K562 (cell line): ENCODE results near the gene LBHD1. TPM values are rescaled to one million over a fixed set of nuclear protein-coding genes. Genes with fewer than 3 reads are reported as not detected.
A peak's percentile ranks its signal among the peaks of the same experiment; 100 is the strongest.

ENCODE experiments used
- ARNT ChIP-seq, 2 experiments: fragments of 450-650 bp; IDR thresholded peaks; 2 replicates each; pipeline ENCODE4 v1.6.1; 2016; ENCODE audit warnings: mild to moderate bottlenecking in 1 of 2
- GABPB2 ChIP-seq: fragments of 250-450 bp; sonication (Bioruptor Pico); conservative IDR thresholded peaks from 2 replicates; pipeline ENCODE4 v1.5.1; 2021; ENCODE audit warnings: mild to moderate bottlenecking
- MECOM ChIP-seq: fragments of 250-450 bp; sonication (Bioruptor Pico); IDR thresholded peaks from 2 replicates; pipeline ENCODE4 v1.8.0; 2022; ENCODE audit warnings: inconsistent platforms
- PRPF4 ChIP-seq: fragments of 200-400 bp; formaldehyde crosslinking; IDR thresholded peaks from one replicate; pipeline ENCODE4 v1.6.1; 2017; ENCODE audit warnings: low read length, low read depth, mild to moderate bottlenecking; ENCODE audit not compliant: insufficient read depth, poor library complexity, severe bottlenecking
- RCOR1 ChIP-seq, 2 experiments: IDR thresholded peaks; 2 replicates each; pipeline ENCODE4 v1.6.1; 2012; ENCODE audit warnings: low read depth in 2 of 2, low read length in 2 of 2, borderline replicate concordance in 1 of 2, improper control_type of control experiment in 1 of 2
- TFAM ChIP-seq: fragments of 250-450 bp; sonication (Bioruptor Pico); conservative IDR thresholded peaks from 2 replicates; pipeline ENCODE4 v1.5.0; 2021; ENCODE audit warnings: mild to moderate bottlenecking, moderate library complexity
- ZNF184 ChIP-seq: sonication (generic); formaldehyde crosslinking; IDR thresholded peaks from 2 replicates; pipeline ENCODE4 v1.5.0; 2020; ENCODE audit warnings: missing genetic modification reagents
- ZNF696 ChIP-seq: fragments of 250-450 bp; sonication (Bioruptor Pico); conservative IDR thresholded peaks from 2 replicates; pipeline ENCODE4 v1.4.0; 2020; ENCODE audit warnings: mild to moderate bottlenecking, moderate library complexity
- ZZZ3 ChIP-seq: fragments of 450-650 bp; IDR thresholded peaks from 2 replicates; pipeline ENCODE4 v1.6.1; 2016; ENCODE audit warnings: antibody characterized with exemption, mild to moderate bottlenecking, moderate library complexity
- polyA plus RNA-seq, 8 experiments: library from polyadenylated mRNA; depleted of rRNA in 4 of 8; stranded (reverse) in 5 of 8; unstranded in 3 of 8; fragments of >200 nt; fragmentation: Nextera tagmentation in 2 of 8; fragmentation: Illumina TruSeq in 1 of 8; extraction: Ambion mirVana in 2 of 8; extraction: Trizol in 1 of 8; gene quantifications; 2 replicates each; pipeline versions ENCODE4 v1.2.1 to v1.2.3, GENCODE V29; 2011 to 2014; ENCODE audit warnings: inconsistent platforms in 1 of 8, missing spikeins in 1 of 8
- total RNA-seq, 7 experiments: library from RNA; depleted of rRNA in 6 of 7; stranded (reverse); fragments of >200 nt in 6 of 7; fragmentation: Illumina TruSeq in 2 of 7; extraction: Trizol in 2 of 7; gene quantifications; 2 replicates each; pipeline versions ENCODE4 v1.2.1 to v1.2.3, GENCODE V29; 2011 to 2021; ENCODE audit warnings: low replicate concordance in 1 of 7
- TF ChIP-seq, protein P1 (sequence below): fragments of 200-800 bp; sonication (Bioruptor generic); IDR thresholded peaks from 2 replicates; pipeline ENCODE4 v1.6.1; 2016; ENCODE audit warnings: missing genetic modification characterization, missing compliant biosample characterization
- TF ChIP-seq, protein P2 (sequence below): sonication (generic); formaldehyde crosslinking; IDR thresholded peaks from 2 replicates; pipeline ENCODE4 v1.8.0; 2022; ENCODE audit warnings: mild to moderate bottlenecking, missing genetic modification reagents, borderline replicate concordance
- TF ChIP-seq, protein P3 (sequence below): fragments of 250-450 bp; sonication (Bioruptor Pico); IDR thresholded peaks from 2 replicates; pipeline ENCODE4 v1.9.0; 2021; ENCODE audit warnings: mild to moderate bottlenecking
- TF ChIP-seq, protein P4 (sequence below), 2 experiments: fragments of 200-800 bp in 1 of 2; sonication (Bioruptor generic) in 1 of 2; sonication (generic) in 1 of 2; formaldehyde crosslinking in 1 of 2; IDR thresholded peaks in 1 of 2; conservative IDR thresholded peaks in 1 of 2; 2 replicates each; pipeline versions ENCODE4 v1.5.0 to v1.6.1; 2016 to 2020; ENCODE audit warnings: missing compliant biosample characterization in 1 of 2, missing genetic modification characterization in 1 of 2, missing genetic modification reagents in 1 of 2
- TF ChIP-seq, protein P5 (sequence below): sonication (generic); formaldehyde crosslinking; IDR thresholded peaks from 2 replicates; pipeline ENCODE4 v1.9.0; 2022; ENCODE audit warnings: mild to moderate bottlenecking, missing genetic modification reagents
- TF ChIP-seq, protein P6 (sequence below): fragments of 250-450 bp; sonication (Bioruptor Pico); IDR thresholded peaks from 2 replicates; pipeline ENCODE4 v1.4.0; 2020; ENCODE audit warnings: borderline replicate concordance

LBHD1 gene
- total and polyA plus RNA-seq, 9 of the 15 experiments (the other 6 are each of a cell fraction or from before 2014, with no cell fraction given): 2.6 to 28.0 (median 12.5) TPM

DNA sequence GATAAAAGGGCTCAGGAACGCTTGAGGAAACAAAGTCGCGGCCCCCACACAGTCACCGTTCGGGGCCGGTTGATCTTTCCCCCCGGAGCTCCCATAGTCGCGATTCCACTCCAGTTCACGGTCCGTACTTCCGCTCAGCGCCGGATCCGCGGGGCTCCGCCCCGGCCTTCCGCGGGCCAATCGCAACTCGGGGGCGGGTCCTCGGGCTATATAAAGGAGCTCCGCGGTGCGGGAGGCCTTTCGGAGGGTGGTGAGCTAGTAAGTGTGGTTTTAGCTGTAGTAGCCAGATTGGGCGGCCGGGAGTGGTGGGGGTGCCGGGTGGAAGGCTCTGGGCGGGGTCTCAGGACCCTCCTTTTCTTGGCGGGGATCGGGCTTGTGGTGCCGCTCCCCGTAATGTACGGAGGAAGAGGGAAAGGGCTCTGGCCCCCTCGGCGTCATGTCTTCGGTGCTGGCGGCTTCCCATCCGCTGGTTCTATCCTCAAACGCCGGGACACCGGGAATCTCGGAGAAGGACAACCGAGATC, 6.9 kb downstream of the LBHD1 start, which contains the start of the genes C11orf98 and CSKMT (continued):
- TF ChIP-seq, protein P1, sequence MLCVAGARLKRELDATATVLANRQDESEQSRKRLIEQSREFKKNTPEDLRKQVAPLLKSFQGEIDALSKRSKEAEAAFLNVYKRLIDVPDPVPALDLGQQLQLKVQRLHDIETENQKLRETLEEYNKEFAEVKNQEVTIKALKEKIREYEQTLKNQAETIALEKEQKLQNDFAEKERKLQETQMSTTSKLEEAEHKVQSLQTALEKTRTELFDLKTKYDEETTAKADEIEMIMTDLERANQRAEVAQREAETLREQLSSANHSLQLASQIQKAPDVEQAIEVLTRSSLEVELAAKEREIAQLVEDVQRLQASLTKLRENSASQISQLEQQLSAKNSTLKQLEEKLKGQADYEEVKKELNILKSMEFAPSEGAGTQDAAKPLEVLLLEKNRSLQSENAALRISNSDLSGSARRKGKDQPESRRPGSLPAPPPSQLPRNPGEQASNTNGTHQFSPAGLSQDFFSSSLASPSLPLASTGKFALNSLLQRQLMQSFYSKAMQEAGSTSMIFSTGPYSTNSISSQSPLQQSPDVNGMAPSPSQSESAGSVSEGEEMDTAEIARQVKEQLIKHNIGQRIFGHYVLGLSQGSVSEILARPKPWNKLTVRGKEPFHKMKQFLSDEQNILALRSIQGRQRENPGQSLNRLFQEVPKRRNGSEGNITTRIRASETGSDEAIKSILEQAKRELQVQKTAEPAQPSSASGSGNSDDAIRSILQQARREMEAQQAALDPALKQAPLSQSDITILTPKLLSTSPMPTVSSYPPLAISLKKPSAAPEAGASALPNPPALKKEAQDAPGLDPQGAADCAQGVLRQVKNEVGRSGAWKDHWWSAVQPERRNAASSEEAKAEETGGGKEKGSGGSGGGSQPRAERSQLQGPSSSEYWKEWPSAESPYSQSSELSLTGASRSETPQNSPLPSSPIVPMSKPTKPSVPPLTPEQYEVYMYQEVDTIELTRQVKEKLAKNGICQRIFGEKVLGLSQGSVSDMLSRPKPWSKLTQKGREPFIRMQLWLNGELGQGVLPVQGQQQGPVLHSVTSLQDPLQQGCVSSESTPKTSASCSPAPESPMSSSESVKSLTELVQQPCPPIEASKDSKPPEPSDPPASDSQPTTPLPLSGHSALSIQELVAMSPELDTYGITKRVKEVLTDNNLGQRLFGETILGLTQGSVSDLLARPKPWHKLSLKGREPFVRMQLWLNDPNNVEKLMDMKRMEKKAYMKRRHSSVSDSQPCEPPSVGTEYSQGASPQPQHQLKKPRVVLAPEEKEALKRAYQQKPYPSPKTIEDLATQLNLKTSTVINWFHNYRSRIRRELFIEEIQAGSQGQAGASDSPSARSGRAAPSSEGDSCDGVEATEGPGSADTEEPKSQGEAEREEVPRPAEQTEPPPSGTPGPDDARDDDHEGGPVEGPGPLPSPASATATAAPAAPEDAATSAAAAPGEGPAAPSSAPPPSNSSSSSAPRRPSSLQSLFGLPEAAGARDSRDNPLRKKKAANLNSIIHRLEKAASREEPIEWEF (CRISPR knock-in tag): no peak
- TF ChIP-seq GABPB2 (no peak), PRPF4 (peak; percentile 97), MECOM (CRISPR knock-in tag) (no peak), ZNF184 (CRISPR knock-in tag) (no peak), RCOR1 (IDR thresholded peaks at IDR 0.05; ENCODE audit: borderline replicate concordance in 1 of 2, low read depth in 2 of 2, low read length in 2 of 2) (peak in 1 of 2 experiments; percentile 32; a peak in 1 of 4 replicates), ZZZ3 (no peak), ARNT (IDR thresholded peaks at IDR 0.05) (no peak), TFAM (CRISPR knock-in tag) (no peak), ZNF696 (CRISPR knock-in tag) (peak; percentile 52)
- TF ChIP-seq, protein P2, sequence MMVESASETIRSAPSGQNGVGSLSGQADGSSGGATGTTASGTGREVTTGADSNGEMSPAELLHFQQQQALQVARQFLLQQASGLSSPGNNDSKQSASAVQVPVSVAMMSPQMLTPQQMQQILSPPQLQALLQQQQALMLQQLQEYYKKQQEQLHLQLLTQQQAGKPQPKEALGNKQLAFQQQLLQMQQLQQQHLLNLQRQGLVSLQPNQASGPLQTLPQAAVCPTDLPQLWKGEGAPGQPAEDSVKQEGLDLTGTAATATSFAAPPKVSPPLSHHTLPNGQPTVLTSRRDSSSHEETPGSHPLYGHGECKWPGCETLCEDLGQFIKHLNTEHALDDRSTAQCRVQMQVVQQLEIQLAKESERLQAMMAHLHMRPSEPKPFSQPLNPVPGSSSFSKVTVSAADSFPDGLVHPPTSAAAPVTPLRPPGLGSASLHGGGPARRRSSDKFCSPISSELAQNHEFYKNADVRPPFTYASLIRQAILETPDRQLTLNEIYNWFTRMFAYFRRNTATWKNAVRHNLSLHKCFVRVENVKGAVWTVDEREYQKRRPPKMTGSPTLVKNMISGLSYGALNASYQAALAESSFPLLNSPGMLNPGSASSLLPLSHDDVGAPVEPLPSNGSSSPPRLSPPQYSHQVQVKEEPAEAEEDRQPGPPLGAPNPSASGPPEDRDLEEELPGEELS (CRISPR knock-in tag): peak; percentile 8; the same call in 1 of the 2 replicates
- TF ChIP-seq, protein P3, sequence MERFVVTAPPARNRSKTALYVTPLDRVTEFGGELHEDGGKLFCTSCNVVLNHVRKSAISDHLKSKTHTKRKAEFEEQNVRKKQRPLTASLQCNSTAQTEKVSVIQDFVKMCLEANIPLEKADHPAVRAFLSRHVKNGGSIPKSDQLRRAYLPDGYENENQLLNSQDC: peak; percentile 98
- TF ChIP-seq, protein P4, sequence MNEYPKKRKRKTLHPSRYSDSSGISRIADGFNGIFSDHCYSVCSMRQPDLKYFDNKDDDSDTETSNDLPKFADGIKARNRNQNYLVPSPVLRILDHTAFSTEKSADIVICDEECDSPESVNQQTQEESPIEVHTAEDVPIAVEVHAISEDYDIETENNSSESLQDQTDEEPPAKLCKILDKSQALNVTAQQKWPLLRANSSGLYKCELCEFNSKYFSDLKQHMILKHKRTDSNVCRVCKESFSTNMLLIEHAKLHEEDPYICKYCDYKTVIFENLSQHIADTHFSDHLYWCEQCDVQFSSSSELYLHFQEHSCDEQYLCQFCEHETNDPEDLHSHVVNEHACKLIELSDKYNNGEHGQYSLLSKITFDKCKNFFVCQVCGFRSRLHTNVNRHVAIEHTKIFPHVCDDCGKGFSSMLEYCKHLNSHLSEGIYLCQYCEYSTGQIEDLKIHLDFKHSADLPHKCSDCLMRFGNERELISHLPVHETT (CRISPR knock-in tag; conservative IDR thresholded peaks at IDR 0.05 in 1 of 2, IDR thresholded peaks at IDR 0.05 in 1 of 2): peak in 1 of 2 experiments; percentile 49; a peak in 1 of 4 replicates
- TF ChIP-seq, protein P5, sequence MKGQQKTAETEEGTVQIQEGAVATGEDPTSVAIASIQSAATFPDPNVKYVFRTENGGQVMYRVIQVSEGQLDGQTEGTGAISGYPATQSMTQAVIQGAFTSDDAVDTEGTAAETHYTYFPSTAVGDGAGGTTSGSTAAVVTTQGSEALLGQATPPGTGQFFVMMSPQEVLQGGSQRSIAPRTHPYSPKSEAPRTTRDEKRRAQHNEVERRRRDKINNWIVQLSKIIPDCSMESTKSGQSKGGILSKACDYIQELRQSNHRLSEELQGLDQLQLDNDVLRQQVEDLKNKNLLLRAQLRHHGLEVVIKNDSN (CRISPR knock-in tag): no peak
- TF ChIP-seq, protein P6, sequence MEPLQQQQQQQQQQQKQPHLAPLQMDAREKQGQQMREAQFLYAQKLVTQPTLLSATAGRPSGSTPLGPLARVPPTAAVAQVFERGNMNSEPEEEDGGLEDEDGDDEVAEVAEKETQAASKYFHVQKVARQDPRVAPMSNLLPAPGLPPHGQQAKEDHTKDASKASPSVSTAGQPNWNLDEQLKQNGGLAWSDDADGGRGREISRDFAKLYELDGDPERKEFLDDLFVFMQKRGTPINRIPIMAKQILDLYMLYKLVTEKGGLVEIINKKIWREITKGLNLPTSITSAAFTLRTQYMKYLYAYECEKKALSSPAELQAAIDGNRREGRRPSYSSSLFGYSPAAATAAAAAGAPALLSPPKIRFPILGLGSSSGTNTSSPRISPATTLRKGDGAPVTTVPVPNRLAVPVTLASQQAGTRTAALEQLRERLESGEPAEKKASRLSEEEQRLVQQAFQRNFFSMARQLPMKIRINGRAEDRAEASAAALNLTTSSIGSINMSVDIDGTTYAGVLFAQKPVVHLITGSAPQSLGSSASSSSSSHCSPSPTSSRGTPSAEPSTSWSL (CRISPR knock-in tag): no peak
